ENCODE measurements around the gene ARHGAP26. TPM values are rescaled to one million over a fixed set of nuclear protein-coding genes. Genes with fewer than 3 reads are reported as not detected.

Gene ARHGAP26
- total RNA-seq, 4 donors from 2014 or later, result 61.0 to 76.7 (median 61.2) TPM

DNA sequence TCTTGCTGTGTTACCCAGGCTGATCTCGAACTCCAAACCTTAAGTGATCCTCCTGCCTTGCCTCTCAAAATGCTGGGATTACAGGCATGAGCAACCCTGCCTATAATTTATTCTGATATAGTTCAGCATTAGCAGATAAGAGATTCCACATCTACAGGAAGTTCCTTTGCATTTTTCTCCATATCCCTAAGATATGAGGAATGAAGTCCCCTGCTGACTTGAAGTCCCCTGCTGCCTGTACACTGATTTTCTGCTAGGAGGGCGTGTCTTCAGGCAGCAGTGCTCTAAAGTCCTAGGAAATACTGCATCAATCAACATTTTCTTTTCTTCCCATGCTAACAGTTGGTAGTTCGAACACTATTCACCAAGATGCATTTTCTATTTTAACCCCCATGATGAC, 105.8 kb downstream of the ARHGAP26 start:
- in situ Hi-C loops (cut with MboI; ENCODE audit: low pct_ligation_motif_present in 1 of 4, low pct_unique_long_range_greater_than_20kb in 1 of 4, low sequenced_read_pairs in 3 of 4), result loop anchor here in 3 of 4 donors (10.0 to 25.0 kb wide), 3 partner anchors 111 to 264 kb away; no protein-coding TSS in a partner anchor

DNA sequence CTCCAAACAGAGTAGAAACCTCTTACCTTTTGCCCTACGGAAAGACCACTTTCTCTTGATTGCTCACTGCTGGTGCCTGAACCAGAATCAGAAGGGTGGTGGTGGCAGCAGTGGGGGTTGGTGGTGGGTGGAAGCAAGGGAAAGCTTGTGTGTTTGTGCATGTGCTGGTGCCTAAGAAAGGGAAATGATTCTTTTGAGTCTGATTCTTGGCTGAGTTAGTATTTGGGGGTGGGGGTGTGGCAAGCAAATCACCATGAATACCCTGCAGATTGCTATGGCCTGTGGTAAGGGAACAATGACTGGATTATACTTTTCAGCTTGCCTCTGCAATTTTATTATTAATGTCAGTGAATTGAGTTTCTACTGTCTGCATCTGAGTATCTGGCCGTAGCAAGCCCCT, 106.6 kb downstream of the ARHGAP26 start:
- Histone ChIP-seq H3K4me3 (no peak overlapping the region), H3K27ac (no peak overlapping the region), H3K36me3 (no peaks in the 10 kb centered on the region), H3K27me3 (no peaks in the 10 kb centered on the region), H3K9me3 (no peaks in the 10 kb centered on the region), H3K4me1 (peaks cover 15 to 44% (median 36%) of the 10 kb centered on the region in 4 donors)
- in situ Hi-C loops (cut with MboI; ENCODE audit: low pct_ligation_motif_present in 1 of 4, low pct_unique_long_range_greater_than_20kb in 1 of 4, low sequenced_read_pairs in 3 of 4) (loop anchor here in 3 of 4 donors (10.0 to 25.0 kb wide), 3 partner anchors 112 to 265 kb away; no protein-coding TSS in a partner anchor), intact Hi-C loops (cut with DNase I; ENCODE audit: low total_unique reads) (no loop called here)
- 80 to 83% methylated on average over 1 to 2 of the region's 2 CpGs for WGBS, 2 donors (ENCODE audit: low coverage in 1 of 2)
- DNase-seq, result no peak
- TF ChIP-seq POLR2AphosphoS5 (IDR thresholded peaks at IDR 0.05) (no peak), EP300 (IDR thresholded peaks at IDR 0.05; ENCODE audit: low read depth) (no peak), POLR2A (IDR thresholded peaks at IDR 0.05) (no peak)
- TF ChIP-seq, protein P1, sequence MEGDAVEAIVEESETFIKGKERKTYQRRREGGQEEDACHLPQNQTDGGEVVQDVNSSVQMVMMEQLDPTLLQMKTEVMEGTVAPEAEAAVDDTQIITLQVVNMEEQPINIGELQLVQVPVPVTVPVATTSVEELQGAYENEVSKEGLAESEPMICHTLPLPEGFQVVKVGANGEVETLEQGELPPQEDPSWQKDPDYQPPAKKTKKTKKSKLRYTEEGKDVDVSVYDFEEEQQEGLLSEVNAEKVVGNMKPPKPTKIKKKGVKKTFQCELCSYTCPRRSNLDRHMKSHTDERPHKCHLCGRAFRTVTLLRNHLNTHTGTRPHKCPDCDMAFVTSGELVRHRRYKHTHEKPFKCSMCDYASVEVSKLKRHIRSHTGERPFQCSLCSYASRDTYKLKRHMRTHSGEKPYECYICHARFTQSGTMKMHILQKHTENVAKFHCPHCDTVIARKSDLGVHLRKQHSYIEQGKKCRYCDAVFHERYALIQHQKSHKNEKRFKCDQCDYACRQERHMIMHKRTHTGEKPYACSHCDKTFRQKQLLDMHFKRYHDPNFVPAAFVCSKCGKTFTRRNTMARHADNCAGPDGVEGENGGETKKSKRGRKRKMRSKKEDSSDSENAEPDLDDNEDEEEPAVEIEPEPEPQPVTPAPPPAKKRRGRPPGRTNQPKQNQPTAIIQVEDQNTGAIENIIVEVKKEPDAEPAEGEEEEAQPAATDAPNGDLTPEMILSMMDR (IDR thresholded peaks at IDR 0.05), result no peak

More for the DNA sequence above, 105.8 kb downstream of the ARHGAP26 start:
- DNase-seq, result no peak
- TF ChIP-seq POLR2A (IDR thresholded peaks at IDR 0.05) (no peak), POLR2AphosphoS5 (IDR thresholded peaks at IDR 0.05) (no peak), EP300 (IDR thresholded peaks at IDR 0.05; ENCODE audit: low read depth) (no peak)
- TF ChIP-seq, protein P1 (IDR thresholded peaks at IDR 0.05), result no peak
- intact Hi-C loops (cut with DNase I; ENCODE audit: low total_unique reads), result no loop called here
- peak overlapping the region in 2 of 4 donors; percentile 81 to 82 for H3K27ac ChIP-seq
- H3K27me3 ChIP-seq, result no peaks in the 10 kb centered on the region
- no peaks in the 10 kb centered on the region for H3K9me3 ChIP-seq
- WGBS, 2 donors (ENCODE audit: low coverage in 1 of 2), result 76 to 81% methylated on average over 2 to 3 of the region's 3 CpGs
- peaks cover 20 to 51% (median 44%) of the 10 kb centered on the region in 4 donors for H3K4me1 ChIP-seq
- no peak overlapping the region for H3K4me3 ChIP-seq
- H3K36me3 ChIP-seq, result no peaks in the 10 kb centered on the region

DNA sequence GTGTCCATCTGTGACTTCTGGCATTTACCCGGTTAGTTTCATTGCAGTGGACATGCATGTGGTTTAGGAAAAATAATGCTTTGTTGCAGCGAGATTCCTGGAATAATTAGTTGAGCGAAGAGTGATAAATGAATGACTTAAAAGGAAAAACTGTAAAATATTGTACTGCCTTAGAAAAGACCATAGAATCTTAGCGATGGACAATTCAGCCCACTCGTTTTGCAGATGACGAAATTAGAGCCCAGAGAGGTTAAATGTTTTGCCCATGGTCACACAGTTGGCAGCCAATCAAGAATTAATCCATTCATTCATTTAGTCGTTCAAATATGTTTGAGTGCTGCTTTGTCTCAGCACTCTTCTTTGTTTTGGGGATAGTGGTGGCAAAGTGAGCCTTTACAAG, 107.9 kb downstream of the ARHGAP26 start:
- no peak overlapping the region for H3K4me3 ChIP-seq
- H3K9me3 ChIP-seq, result no peaks in the 10 kb centered on the region
- no peak overlapping the region for H3K27ac ChIP-seq
- peaks cover 6 to 31% (median 23%) of the 10 kb centered on the region in 4 donors for H3K4me1 ChIP-seq
- in situ Hi-C loops (cut with MboI; ENCODE audit: low pct_ligation_motif_present in 1 of 4, low pct_unique_long_range_greater_than_20kb in 1 of 4, low sequenced_read_pairs in 3 of 4) (loop anchor here in 3 of 4 donors (10.0 to 25.0 kb wide), 3 partner anchors 113 to 266 kb away; no protein-coding TSS in a partner anchor), intact Hi-C loops (cut with DNase I; ENCODE audit: low total_unique reads) (no loop called here)
- H3K36me3 ChIP-seq, result no peaks in the 10 kb centered on the region
- TF ChIP-seq, protein P1 (IDR thresholded peaks at IDR 0.05), result no peak
- TF ChIP-seq POLR2AphosphoS5 (IDR thresholded peaks at IDR 0.05), result no peak
- TF ChIP-seq POLR2A (IDR thresholded peaks at IDR 0.05), result no peak
- TF ChIP-seq EP300 (IDR thresholded peaks at IDR 0.05; ENCODE audit: low read depth), result no peak
- no peaks in the 10 kb centered on the region for H3K27me3 ChIP-seq
- no peak for DNase-seq
- 84 to 86% methylated on average over 7 of the region's 7 CpGs for WGBS, 2 donors (ENCODE audit: low coverage in 1 of 2)

DNA sequence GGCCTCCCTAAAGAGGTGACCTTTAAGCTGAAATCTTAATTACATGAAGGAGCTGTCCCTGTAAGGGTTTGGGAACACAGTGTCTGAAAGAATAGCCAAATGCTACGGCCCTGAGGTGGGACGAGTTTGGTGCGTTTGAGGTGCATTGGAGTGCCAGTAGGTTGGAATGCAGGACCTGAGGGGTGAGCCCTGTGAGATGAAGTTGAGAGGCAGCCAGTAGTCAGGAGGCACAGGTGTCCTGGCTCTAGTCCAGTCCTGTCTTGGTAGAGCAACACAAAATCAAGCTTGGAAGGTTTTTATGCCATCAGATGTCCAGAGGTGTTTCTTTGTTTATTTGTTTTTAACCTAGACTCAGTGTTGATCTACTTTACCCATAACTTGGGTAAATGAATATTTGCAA, 108.5 kb downstream of the ARHGAP26 start:
- intact Hi-C loops (cut with DNase I; ENCODE audit: low total_unique reads) (no loop called here), in situ Hi-C loops (cut with MboI; ENCODE audit: low pct_ligation_motif_present in 1 of 4, low pct_unique_long_range_greater_than_20kb in 1 of 4, low sequenced_read_pairs in 3 of 4) (loop anchor here in 3 of 4 donors (10.0 to 25.0 kb wide), 3 partner anchors 114 to 266 kb away; no protein-coding TSS in a partner anchor)
- Histone ChIP-seq H3K27me3 (no peaks in the 10 kb centered on the region), H3K4me1 (peaks cover 6 to 26% (median 18%) of the 10 kb centered on the region in 4 donors), H3K4me3 (no peak overlapping the region), H3K9me3 (no peaks in the 10 kb centered on the region), H3K36me3 (no peaks in the 10 kb centered on the region), H3K27ac (no peak overlapping the region)
- WGBS, 2 donors (ENCODE audit: low coverage in 1 of 2), result 56 to 73% methylated on average over 3 of the region's 3 CpGs
- no peak for DNase-seq
- TF ChIP-seq, protein P1 (IDR thresholded peaks at IDR 0.05), result no peak
- TF ChIP-seq EP300 (IDR thresholded peaks at IDR 0.05; ENCODE audit: low read depth) (no peak), POLR2A (IDR thresholded peaks at IDR 0.05) (no peak), POLR2AphosphoS5 (IDR thresholded peaks at IDR 0.05) (no peak)
